ENCODE measurements around the gene FAM89A. TPM values are rescaled to one million over a fixed set of nuclear protein-coding genes. Genes with fewer than 3 reads are reported as not detected.

The FAM89A gene
- total RNA-seq, 1 experiment from 2014 or later, result 1.5 TPM

DNA sequence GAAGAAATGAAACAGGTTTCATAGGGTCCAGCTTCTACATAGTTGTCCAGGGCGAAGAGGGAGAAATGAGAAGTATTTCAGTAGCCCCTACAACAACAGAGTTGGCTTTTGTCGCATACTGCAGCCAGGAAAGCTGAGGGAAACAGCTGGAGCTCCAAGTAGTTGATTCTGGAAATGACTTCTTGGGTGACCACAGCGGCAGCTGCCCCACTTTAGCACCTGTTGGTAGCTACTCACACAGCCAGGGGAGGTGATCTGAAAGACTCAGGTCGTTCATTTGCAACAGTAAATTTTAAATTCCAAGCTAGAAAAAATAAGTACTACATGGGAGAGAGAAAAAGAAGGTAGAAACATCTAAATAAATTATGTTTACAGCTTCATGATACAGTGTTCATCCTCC lies 63.7 kb downstream of the FAM89A start:
- Mint-ChIP-seq H3K27me3 (ENCODE audit: low read depth) (peaks cover 38% of the 10 kb centered on the region), H3K4me1 (peaks cover 15 to 16% of the 10 kb centered on the region in 2 experiments), H3K9me3 (no peaks in the 10 kb centered on the region), H3K27ac (no peak overlapping the region), H3K4me3 (no peak overlapping the region), H3K36me3 (ENCODE audit: insufficient read depth in 1 of 3, low read depth in 3 of 3) (peaks cover 0 to 2% (median 0%) of the 10 kb centered on the region in 3 experiments; a peak in 1 of 7 replicates)
- H2AK5ac ChIP-seq (ENCODE audit: insufficient read length, low read length), result no peak overlapping the region
- H2BK15ac ChIP-seq (ENCODE audit: low read depth, low read length), result no peak overlapping the region
- H3K4me2 ChIP-seq (ENCODE audit: insufficient read depth, insufficient read length, low read length), result no peak overlapping the region
- TF ChIP-seq, protein P1, sequence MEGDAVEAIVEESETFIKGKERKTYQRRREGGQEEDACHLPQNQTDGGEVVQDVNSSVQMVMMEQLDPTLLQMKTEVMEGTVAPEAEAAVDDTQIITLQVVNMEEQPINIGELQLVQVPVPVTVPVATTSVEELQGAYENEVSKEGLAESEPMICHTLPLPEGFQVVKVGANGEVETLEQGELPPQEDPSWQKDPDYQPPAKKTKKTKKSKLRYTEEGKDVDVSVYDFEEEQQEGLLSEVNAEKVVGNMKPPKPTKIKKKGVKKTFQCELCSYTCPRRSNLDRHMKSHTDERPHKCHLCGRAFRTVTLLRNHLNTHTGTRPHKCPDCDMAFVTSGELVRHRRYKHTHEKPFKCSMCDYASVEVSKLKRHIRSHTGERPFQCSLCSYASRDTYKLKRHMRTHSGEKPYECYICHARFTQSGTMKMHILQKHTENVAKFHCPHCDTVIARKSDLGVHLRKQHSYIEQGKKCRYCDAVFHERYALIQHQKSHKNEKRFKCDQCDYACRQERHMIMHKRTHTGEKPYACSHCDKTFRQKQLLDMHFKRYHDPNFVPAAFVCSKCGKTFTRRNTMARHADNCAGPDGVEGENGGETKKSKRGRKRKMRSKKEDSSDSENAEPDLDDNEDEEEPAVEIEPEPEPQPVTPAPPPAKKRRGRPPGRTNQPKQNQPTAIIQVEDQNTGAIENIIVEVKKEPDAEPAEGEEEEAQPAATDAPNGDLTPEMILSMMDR (conservative IDR thresholded peaks at IDR 0.05), result no peak
- H4K5ac ChIP-seq (ENCODE audit: insufficient read length, low read depth, low read length), result no peak overlapping the region
- H3K79me2 ChIP-seq (ENCODE audit: insufficient read depth, low read length), result no peaks in the 10 kb centered on the region
- no peak overlapping the region for H2BK12ac ChIP-seq (ENCODE audit: insufficient read length, low read depth, low read length)
- no peak overlapping the region for H3K9ac ChIP-seq (ENCODE audit: extremely low read depth, insufficient read length, low read length)
- no peak overlapping the region for H3K14ac ChIP-seq (ENCODE audit: insufficient read depth, low read length)
- peaks cover 9% of the 10 kb centered on the region for H3K23me2 ChIP-seq (ENCODE audit: insufficient read length, low read depth, low read length, poor library complexity, severe bottlenecking)
- no peaks in the 10 kb centered on the region for H3K9me3 ChIP-seq (ENCODE audit: control insufficient read depth, low read depth, low read length)
- no peak overlapping the region for H3K18ac ChIP-seq (ENCODE audit: insufficient read length, low read depth, low read length)
- H3K79me1 ChIP-seq (ENCODE audit: insufficient read depth, low read depth, low read length, poor library complexity, severe bottlenecking), result no peaks in the 10 kb centered on the region
- H2BK120ac ChIP-seq (ENCODE audit: low read depth, low read length, poor library complexity, severe bottlenecking), result no peak overlapping the region
- no peak overlapping the region for H4K91ac ChIP-seq (ENCODE audit: insufficient read length, low read depth, low read length)
- peaks cover 9% of the 10 kb centered on the region; the same call in 1 of the 2 replicates for H3K27me3 ChIP-seq (ENCODE audit: insufficient read depth, low read length)
- H2AFZ ChIP-seq (ENCODE audit: low read length), result no peak overlapping the region
- H3T11ph ChIP-seq (ENCODE audit: low read length), result no peak overlapping the region
- no peaks in the 10 kb centered on the region for H4K20me1 ChIP-seq (ENCODE audit: control insufficient read depth, insufficient read depth, insufficient read length)
- no peak overlapping the region for H2BK20ac ChIP-seq (ENCODE audit: low read depth, low read length, poor library complexity, severe bottlenecking)
- no peak overlapping the region for H3K4ac ChIP-seq (ENCODE audit: low read depth, low read length)
- no CpG with 5 or more reads among the region's 4 CpGs for WGBS (ENCODE audit: extremely low coverage, insufficient read length, low lambda C conversion rate)
- no peaks in the 10 kb centered on the region for H3K4me1 ChIP-seq (ENCODE audit: insufficient read depth, low read length)
- H4K8ac ChIP-seq (replicated peaks; ENCODE audit: insufficient read length, low read depth, low read length), result no peak overlapping the region
- H3K27ac ChIP-seq (ENCODE audit: insufficient read length, low read depth, low read length), result no peak overlapping the region
- DNase-seq, result no peak
- H3K23ac ChIP-seq (ENCODE audit: insufficient read length, low read depth, low read length), result no peak overlapping the region
- no peak overlapping the region for H2BK5ac ChIP-seq (ENCODE audit: insufficient read length, low read length)
- H3K56ac ChIP-seq (ENCODE audit: insufficient read length, low read depth, low read length), result no peak overlapping the region
